Measurements from ENCODE around the gene SH2D5.

Gene SH2D5

DNA sequence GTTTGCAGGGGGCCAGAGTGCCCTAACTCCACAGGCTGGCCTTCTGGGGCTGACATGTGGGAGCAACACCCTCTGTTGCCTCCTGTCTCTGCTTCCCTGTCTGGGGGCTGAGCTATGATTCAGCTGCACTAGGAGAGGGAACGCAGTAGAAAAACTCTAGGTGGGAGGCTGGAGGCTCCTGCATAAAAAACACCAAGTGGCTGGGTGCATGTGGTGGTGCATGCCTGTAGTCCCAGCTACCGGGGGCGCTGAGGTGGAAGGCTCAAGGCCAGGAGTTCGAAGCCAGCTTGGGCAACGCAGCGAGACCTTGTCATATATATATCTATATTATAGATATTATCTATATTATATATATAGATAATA, 20.3 kb downstream of the SH2D5 start:
- Histone ChIP-seq H3K4me1 (ENCODE audit: control insufficient read depth in 1 of 2, insufficient read depth in 2 of 2, low read length in 2 of 2) (peaks cover 0 to 7% of the 10 kb centered on the region in 2 donors), H3K9me3 (ENCODE audit: control insufficient read depth in 1 of 2, low read length in 2 of 2) (no peaks in the 10 kb centered on the region), H3K27ac (ENCODE audit: low read depth, low read length) (no peak overlapping the region), H3K4me3 (ENCODE audit: low read depth in 1 of 2, low read length in 2 of 2) (no peak overlapping the region), H3K27me3 (ENCODE audit: control insufficient read depth in 1 of 2, insufficient read depth in 2 of 2, low read length in 2 of 2) (peaks cover 7 to 16% of the 10 kb centered on the region in 2 donors), H3K9ac (ENCODE audit: low read depth in 1 of 2, low read length in 2 of 2) (no peak overlapping the region), H3K36me3 (ENCODE audit: control insufficient read depth in 1 of 2, insufficient read depth in 2 of 2, low read length in 2 of 2) (no peaks in the 10 kb centered on the region)

DNA sequence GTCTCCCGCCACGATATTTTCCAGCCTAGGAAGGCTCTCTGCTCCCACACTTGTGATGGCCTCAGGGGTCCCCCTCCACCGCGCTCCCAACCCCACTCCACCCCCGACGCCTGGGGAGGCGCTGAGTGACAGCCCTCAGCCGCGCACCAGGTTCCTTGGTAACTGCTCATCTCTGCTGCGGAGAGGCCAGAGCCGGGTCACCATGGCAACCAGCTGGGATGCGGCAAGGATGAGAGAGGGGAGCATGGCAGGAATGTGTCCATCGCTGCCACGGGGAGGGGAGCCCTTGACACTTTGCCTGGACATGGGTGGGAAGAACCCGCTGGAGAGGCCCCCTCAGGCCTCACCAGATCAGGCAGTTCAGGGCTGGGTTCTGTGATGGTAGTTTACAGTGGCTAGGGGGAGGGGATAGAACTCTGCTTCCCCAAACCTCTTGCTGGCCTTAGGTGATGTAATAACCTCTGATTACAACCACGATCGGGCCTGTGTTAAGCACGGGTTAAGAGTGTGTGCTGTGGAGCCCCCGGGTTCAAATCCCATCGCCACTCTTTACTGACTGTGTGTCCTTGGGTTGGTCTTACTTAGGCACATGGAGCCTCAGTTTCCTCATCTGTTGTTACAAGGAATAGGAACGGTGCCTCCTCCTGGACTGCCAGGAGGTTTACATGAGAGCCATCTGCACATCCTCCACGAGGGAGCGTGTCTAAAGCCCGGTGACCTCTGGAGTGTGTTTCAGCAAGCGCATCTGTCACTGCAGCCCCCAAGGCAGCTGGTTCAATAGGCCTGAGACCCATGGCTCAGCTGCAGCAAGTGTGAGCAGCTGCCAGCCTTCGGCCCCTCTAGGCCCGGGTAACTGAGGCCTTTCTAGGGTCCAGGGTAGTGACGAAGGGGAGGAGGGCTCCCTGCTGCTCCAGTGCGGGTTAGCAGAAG, 21.0 kb downstream of the SH2D5 start:
- no peak overlapping the region for H3K4me3 ChIP-seq (ENCODE audit: low read depth in 1 of 2, low read length in 2 of 2)
- no peak overlapping the region for H3K9ac ChIP-seq (ENCODE audit: low read depth in 1 of 2, low read length in 2 of 2)
- H3K27me3 ChIP-seq (ENCODE audit: control insufficient read depth in 1 of 2, insufficient read depth in 2 of 2, low read length in 2 of 2), result peaks cover 2 to 9% of the 10 kb centered on the region in 2 donors
- no peak overlapping the region for H3K27ac ChIP-seq (ENCODE audit: low read depth, low read length)
- peaks cover 0 to 6% of the 10 kb centered on the region in 2 donors for H3K4me1 ChIP-seq (ENCODE audit: control insufficient read depth in 1 of 2, insufficient read depth in 2 of 2, low read length in 2 of 2)
- no peaks in the 10 kb centered on the region for H3K36me3 ChIP-seq (ENCODE audit: control insufficient read depth in 1 of 2, insufficient read depth in 2 of 2, low read length in 2 of 2)
- H3K9me3 ChIP-seq (ENCODE audit: control insufficient read depth in 1 of 2, low read length in 2 of 2), result no peaks in the 10 kb centered on the region

DNA sequence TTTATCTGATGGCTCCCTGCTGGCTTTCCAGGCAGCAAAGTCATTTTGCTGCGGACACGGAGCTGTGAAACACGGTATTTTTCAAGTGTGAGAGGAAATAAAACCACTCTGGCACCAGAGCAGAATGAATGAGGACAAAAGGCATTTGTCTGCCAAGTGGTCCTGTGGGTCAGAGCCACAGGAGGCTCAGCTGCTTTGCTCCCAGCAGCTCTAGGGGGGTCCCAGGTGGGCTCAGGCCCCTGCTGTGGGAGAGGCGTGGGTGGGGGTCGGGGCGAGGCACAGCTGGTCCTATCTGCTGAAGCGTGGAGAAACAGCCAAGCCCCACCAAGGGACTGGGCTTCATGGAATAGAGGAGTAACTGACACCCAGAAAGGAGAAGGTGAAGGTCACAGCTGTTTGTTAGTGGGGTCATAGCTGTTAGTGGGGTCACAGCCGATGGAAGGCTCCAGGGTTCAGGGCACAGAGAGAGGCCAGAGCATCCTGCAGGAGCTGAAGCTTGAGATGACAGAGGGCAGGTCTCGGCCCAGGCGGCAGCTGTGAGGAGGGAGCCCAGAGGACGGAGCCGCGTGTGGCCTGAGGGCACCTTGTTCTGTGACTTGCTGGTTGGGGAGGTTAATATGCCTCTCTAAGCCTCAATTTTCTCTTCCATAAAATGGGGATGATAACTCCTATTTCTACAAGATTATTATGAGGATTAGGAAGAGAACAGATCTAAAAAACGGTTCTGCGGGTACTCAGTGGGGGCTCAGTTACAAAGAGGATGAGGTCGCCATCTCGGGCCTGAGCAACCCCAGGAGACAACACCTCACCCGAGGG, 21.8 kb downstream of the SH2D5 start:
- H3K9ac ChIP-seq (ENCODE audit: low read depth in 1 of 2, low read length in 2 of 2), result no peak overlapping the region

DNA sequence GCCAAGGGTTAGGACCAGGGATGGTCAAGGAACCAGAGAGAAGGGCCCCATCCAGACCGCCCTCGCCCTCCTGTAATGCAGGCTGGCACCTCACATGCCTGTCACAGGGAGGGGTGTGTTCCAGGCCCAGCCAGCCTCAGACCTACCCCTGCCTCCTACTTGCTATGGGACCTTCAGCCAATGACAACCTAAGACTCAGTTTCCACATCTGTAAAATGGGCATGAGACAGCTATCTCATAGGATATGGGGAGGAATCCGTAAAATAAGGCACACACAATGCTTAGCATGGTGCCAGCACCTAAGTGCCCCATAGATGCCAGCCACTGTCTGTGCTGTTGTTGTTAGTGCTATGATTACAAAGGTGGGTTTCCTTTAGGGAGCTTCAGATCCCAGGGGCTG, 22.6 kb downstream of the SH2D5 start:
- no peak overlapping the region for H3K27ac ChIP-seq (ENCODE audit: low read depth, low read length)
- H3K9ac ChIP-seq (ENCODE audit: low read depth in 1 of 2, low read length in 2 of 2), result no peak overlapping the region
- no peaks in the 10 kb centered on the region for H3K9me3 ChIP-seq (ENCODE audit: control insufficient read depth in 1 of 2, low read length in 2 of 2)
- H3K27me3 ChIP-seq (ENCODE audit: control insufficient read depth in 1 of 2, insufficient read depth in 2 of 2, low read length in 2 of 2), result no peaks in the 10 kb centered on the region
- no peaks in the 10 kb centered on the region for H3K36me3 ChIP-seq (ENCODE audit: control insufficient read depth in 1 of 2, insufficient read depth in 2 of 2, low read length in 2 of 2)
- H3K4me1 ChIP-seq (ENCODE audit: control insufficient read depth in 1 of 2, insufficient read depth in 2 of 2, low read length in 2 of 2), result no peaks in the 10 kb centered on the region
- H3K4me3 ChIP-seq (ENCODE audit: low read depth in 1 of 2, low read length in 2 of 2), result no peak overlapping the region

More for the DNA sequence above, 21.8 kb downstream of the SH2D5 start:
- H3K27me3 ChIP-seq (ENCODE audit: control insufficient read depth in 1 of 2, insufficient read depth in 2 of 2, low read length in 2 of 2), result peaks cover 0 to 3% of the 10 kb centered on the region in 2 donors
- no peaks in the 10 kb centered on the region for H3K36me3 ChIP-seq (ENCODE audit: control insufficient read depth in 1 of 2, insufficient read depth in 2 of 2, low read length in 2 of 2)
- H3K27ac ChIP-seq (ENCODE audit: low read depth, low read length), result no peak overlapping the region
- no peaks in the 10 kb centered on the region for H3K9me3 ChIP-seq (ENCODE audit: control insufficient read depth in 1 of 2, low read length in 2 of 2)
- no peak overlapping the region for H3K4me3 ChIP-seq (ENCODE audit: low read depth in 1 of 2, low read length in 2 of 2)
- no peaks in the 10 kb centered on the region for H3K4me1 ChIP-seq (ENCODE audit: control insufficient read depth in 1 of 2, insufficient read depth in 2 of 2, low read length in 2 of 2)

DNA sequence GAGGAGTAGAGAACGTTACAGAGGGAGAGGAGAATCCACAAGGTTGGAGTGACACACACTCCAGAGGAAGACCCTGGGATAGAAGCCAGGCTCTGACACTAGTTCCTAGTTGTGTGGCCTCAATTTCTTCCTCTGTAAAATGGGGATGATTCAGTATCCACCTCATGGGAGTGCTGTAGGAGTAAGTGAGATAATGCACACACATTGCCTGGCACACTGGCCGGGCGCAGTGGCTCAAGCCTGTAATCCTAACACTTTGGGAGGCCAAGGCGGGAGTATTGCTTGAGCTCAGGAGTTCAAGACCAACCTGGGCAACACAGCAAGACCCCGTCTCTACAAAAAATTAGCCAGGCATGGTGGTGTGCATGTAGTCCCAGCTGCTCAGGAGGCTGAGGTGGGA, 23.6 kb downstream of the SH2D5 start:
- no peak overlapping the region for H3K9ac ChIP-seq (ENCODE audit: low read depth in 1 of 2, low read length in 2 of 2)
- no peak overlapping the region for H3K27ac ChIP-seq (ENCODE audit: low read depth, low read length)
- no peaks in the 10 kb centered on the region for H3K36me3 ChIP-seq (ENCODE audit: control insufficient read depth in 1 of 2, insufficient read depth in 2 of 2, low read length in 2 of 2)
- no peaks in the 10 kb centered on the region for H3K27me3 ChIP-seq (ENCODE audit: control insufficient read depth in 1 of 2, insufficient read depth in 2 of 2, low read length in 2 of 2)
- no peaks in the 10 kb centered on the region for H3K9me3 ChIP-seq (ENCODE audit: control insufficient read depth in 1 of 2, low read length in 2 of 2)
- H3K4me1 ChIP-seq (ENCODE audit: control insufficient read depth in 1 of 2, insufficient read depth in 2 of 2, low read length in 2 of 2), result no peaks in the 10 kb centered on the region
- H3K4me3 ChIP-seq (ENCODE audit: low read depth in 1 of 2, low read length in 2 of 2), result no peak overlapping the region

DNA sequence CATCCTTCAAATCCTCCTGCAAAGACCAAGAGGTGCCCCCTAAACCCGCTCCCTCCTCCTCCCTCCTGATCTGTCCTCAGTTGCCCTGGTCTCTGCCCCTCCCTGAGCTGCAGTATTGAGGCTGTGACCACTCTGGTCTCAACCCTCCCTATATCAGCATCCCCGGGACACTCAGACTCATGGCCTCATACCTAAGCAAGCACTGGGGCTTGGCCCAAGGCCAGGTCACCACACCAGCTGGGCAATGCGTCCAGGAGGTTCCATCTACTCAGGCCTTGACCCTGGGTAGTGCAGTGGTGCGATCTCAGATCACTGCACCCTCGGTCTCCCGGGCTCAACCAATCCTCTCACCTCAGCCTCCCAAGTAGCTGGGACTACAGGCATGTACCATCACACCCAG, 24.4 kb downstream of the SH2D5 start:
- Histone ChIP-seq H3K36me3 (ENCODE audit: control insufficient read depth in 1 of 2, insufficient read depth in 2 of 2, low read length in 2 of 2) (no peaks in the 10 kb centered on the region), H3K9ac (ENCODE audit: low read depth in 1 of 2, low read length in 2 of 2) (no peak overlapping the region), H3K4me1 (ENCODE audit: control insufficient read depth in 1 of 2, insufficient read depth in 2 of 2, low read length in 2 of 2) (no peaks in the 10 kb centered on the region), H3K9me3 (ENCODE audit: control insufficient read depth in 1 of 2, low read length in 2 of 2) (no peaks in the 10 kb centered on the region), H3K4me3 (ENCODE audit: low read depth in 1 of 2, low read length in 2 of 2) (no peak overlapping the region), H3K27me3 (ENCODE audit: control insufficient read depth in 1 of 2, insufficient read depth in 2 of 2, low read length in 2 of 2) (no peaks in the 10 kb centered on the region), H3K27ac (ENCODE audit: low read depth, low read length) (no peak overlapping the region)

DNA sequence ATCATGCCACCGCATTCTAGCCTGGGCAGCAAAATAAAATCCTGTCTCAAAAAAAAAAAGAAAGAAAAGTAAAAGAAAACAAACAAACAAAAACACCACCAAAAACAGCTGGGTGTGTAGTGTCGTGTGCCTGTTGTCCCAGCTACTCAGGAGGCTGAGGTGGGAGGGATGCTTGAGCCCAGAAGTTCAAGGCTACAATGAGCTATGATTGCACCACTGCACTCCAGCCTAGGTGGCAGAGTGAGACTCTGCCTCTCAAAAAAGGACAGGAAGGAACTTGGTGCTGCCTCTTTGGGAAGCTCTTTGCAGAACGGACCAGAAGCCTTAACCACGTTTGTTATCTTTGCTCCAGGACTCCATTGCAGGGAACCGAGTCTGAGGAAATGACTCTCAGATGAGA, 25.7 kb downstream of the SH2D5 start:
- peaks cover 3 to 4% of the 10 kb centered on the region in 2 donors for H3K4me1 ChIP-seq (ENCODE audit: control insufficient read depth in 1 of 2, insufficient read depth in 2 of 2, low read length in 2 of 2)

DNA sequence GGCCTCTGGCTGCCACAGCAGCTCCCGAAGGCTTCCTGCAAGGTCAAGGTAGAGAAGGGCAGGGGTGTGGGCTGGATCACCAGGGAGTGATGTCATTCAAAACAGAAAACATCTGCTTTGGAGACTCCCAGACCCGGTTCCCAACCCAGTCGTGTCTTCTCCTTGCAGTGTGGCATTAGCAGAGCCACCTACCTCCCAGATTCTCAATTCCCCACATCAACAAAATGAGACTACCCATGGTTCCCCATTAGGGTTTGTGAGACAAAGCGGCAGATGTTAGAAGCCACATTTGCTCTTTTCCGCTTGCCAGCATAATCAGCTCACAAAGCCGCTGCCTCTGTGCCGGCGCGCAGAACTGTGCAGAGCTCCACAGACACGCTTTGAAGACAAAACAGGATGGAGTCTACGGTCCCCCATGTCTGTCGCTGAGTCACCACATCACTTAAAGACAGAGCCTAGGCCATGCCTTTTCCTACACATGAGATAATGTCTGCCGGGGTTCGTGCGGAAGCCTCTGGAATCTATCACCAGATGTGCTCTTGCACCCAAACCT, 27.2 kb downstream of the SH2D5 start:
- Histone ChIP-seq H3K4me1 (ENCODE audit: control insufficient read depth in 1 of 2, insufficient read depth in 2 of 2, low read length in 2 of 2) (peaks cover 4 to 10% of the 10 kb centered on the region in 2 donors), H3K27ac (ENCODE audit: low read depth, low read length) (no peak overlapping the region), H3K9me3 (ENCODE audit: control insufficient read depth in 1 of 2, low read length in 2 of 2) (no peaks in the 10 kb centered on the region), H3K27me3 (ENCODE audit: control insufficient read depth in 1 of 2, insufficient read depth in 2 of 2, low read length in 2 of 2) (no peaks in the 10 kb centered on the region), H3K9ac (ENCODE audit: low read depth in 1 of 2, low read length in 2 of 2) (no peak overlapping the region), H3K4me3 (ENCODE audit: low read depth in 1 of 2, low read length in 2 of 2) (no peak overlapping the region), H3K36me3 (ENCODE audit: control insufficient read depth in 1 of 2, insufficient read depth in 2 of 2, low read length in 2 of 2) (no peaks in the 10 kb centered on the region)

More for the DNA sequence above, 25.7 kb downstream of the SH2D5 start:
- Histone ChIP-seq H3K9ac (ENCODE audit: low read depth in 1 of 2, low read length in 2 of 2) (no peak overlapping the region), H3K27ac (ENCODE audit: low read depth, low read length) (no peak overlapping the region), H3K36me3 (ENCODE audit: control insufficient read depth in 1 of 2, insufficient read depth in 2 of 2, low read length in 2 of 2) (no peaks in the 10 kb centered on the region), H3K9me3 (ENCODE audit: control insufficient read depth in 1 of 2, low read length in 2 of 2) (no peaks in the 10 kb centered on the region), H3K4me3 (ENCODE audit: low read depth in 1 of 2, low read length in 2 of 2) (no peak overlapping the region), H3K27me3 (ENCODE audit: control insufficient read depth in 1 of 2, insufficient read depth in 2 of 2, low read length in 2 of 2) (no peaks in the 10 kb centered on the region)

DNA sequence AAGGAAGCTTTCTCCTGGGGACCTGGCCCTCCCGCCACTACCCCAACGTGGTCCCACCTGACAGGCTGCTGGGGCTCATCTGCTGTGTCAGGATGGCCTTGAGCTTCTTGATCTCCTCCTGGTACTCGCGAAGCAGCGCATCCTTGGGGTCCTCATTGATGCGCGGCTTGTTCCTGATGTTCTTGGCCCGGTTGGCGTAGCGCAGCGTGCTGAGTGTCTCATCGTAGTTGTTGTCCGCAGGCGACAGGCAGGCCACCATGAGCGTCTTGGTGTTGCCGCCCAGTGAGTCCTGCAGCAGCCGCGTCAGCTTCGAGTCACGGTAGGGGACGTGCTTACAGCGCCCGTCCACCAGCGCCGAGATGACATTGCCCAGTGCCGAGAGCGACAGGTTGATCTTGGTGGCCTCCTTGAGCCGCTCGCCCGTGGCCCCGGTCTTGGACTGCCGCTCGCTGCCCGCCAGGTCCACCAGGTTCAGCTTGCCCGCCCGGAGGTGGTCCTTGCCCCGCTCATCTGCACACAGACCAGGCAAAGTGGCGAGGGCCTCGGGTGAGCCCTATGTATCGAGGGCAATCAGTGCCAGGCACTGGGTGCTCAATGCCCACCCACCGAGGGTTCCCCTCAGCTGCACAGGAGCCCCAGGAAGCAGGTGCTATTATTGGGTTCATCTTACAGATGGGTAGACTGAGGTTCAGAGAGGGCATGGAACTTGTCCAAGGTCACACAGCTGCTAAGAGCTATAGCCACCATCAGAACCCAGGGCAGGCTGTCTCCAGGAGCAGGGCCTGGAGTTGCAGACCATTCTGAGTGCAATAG, 27.9 kb downstream of the SH2D5 start:
- Histone ChIP-seq H3K27me3 (ENCODE audit: control insufficient read depth in 1 of 2, insufficient read depth in 2 of 2, low read length in 2 of 2) (no peaks in the 10 kb centered on the region), H3K27ac (ENCODE audit: low read depth, low read length) (no peak overlapping the region), H3K4me3 (ENCODE audit: low read depth in 1 of 2, low read length in 2 of 2) (no peak overlapping the region), H3K36me3 (ENCODE audit: control insufficient read depth in 1 of 2, insufficient read depth in 2 of 2, low read length in 2 of 2) (no peaks in the 10 kb centered on the region), H3K4me1 (ENCODE audit: control insufficient read depth in 1 of 2, insufficient read depth in 2 of 2, low read length in 2 of 2) (peaks cover 4 to 10% of the 10 kb centered on the region in 2 donors), H3K9ac (ENCODE audit: low read depth in 1 of 2, low read length in 2 of 2) (no peak overlapping the region), H3K9me3 (ENCODE audit: control insufficient read depth in 1 of 2, low read length in 2 of 2) (no peaks in the 10 kb centered on the region)
